ENCODE data around the gene DOCK7. TPM values are rescaled to one million over a fixed set of nuclear protein-coding genes. Genes with fewer than 3 reads are reported as not detected.

The DOCK7 gene
- polyA plus RNA-seq, 2 donors = 4.2 to 4.3 TPM

DNA sequence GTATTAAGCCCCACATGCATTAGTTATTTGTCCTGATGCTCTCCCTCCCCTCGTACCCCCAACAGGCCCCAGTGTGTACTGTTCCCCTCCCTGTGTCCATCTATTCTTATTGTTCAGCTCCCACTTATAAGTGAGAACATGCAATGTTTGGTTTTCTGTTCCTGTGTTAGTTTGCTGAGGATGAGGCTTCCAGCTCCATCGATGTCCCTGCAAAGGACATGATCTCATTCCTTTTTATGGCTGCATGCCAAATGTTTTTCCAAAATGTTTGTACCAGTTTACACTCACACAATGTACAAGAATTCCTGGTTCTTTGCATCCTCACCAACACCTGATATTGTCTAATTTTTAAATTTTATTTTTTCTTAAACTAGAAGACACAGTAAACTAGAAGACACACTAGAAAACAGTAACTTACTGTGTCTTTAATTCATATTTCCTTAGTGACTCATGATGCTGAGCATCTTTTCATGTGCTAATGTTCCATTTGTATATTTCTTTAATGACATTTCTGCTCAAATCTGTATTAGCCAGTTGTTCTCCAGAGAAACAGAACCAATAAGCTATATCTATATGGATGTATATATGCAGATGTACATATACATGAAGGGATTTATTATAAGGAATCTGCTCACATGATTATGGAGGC is 270.7 kb downstream of the DOCK7 start:
- no peaks in the 10 kb centered on the region for H3K36me3 ChIP-seq (ENCODE audit: control insufficient read depth in 2 of 2, insufficient read depth in 2 of 2, low read length in 1 of 2)
- no peaks in the 10 kb centered on the region for H3K4me1 ChIP-seq (ENCODE audit: control insufficient read depth in 2 of 2, insufficient read depth in 2 of 2, low read length in 1 of 2)
- H3K4me3 ChIP-seq (ENCODE audit: low read depth in 1 of 2, low read length in 2 of 2) = no peak overlapping the region
- 45 to 60% methylated on average over 2 of the region's 2 CpGs for WGBS, 2 donors
- H3K27ac ChIP-seq (ENCODE audit: low read depth in 2 of 2, low read length in 1 of 2) = no peak overlapping the region
- no peaks in the 10 kb centered on the region for H3K9me3 ChIP-seq (ENCODE audit: control insufficient read depth in 2 of 2, insufficient read depth in 1 of 2, low read depth in 1 of 2, low read length in 1 of 2)
- peaks cover 0 to 2% of the 10 kb centered on the region in 2 donors for H3K27me3 ChIP-seq (ENCODE audit: control insufficient read depth in 1 of 2, insufficient read depth in 2 of 2, low read length in 2 of 2)

DNA sequence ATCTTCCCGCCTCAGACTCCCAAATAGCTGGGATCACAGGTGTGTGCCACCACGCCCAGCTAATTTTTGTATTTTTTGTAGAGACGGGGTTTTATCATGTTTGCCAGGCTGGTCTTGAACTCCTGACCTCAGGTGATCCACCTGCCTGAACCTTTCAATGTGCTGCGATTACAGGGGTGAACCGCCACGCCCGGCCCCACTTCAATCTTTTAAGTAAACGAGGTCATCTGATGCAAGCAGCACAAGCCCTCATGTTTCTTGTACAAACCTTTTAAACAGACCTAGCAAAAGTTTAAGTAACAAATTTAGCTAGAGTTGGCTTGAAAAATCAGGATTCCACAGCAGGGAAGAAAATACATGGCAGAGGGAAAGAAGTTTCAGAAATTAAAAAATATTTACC is 272.5 kb downstream of the DOCK7 start:
- Histone ChIP-seq H3K9me3 (ENCODE audit: control insufficient read depth in 2 of 2, insufficient read depth in 1 of 2, low read depth in 1 of 2, low read length in 1 of 2) (no peaks in the 10 kb centered on the region), H3K4me3 (ENCODE audit: low read depth in 1 of 2, low read length in 2 of 2) (no peak overlapping the region), H3K4me1 (ENCODE audit: control insufficient read depth in 2 of 2, insufficient read depth in 2 of 2, low read length in 1 of 2) (no peaks in the 10 kb centered on the region), H3K27ac (ENCODE audit: low read depth in 2 of 2, low read length in 1 of 2) (no peak overlapping the region), H3K27me3 (ENCODE audit: control insufficient read depth in 1 of 2, insufficient read depth in 2 of 2, low read length in 2 of 2) (peaks cover 0 to 2% of the 10 kb centered on the region in 2 donors), H3K36me3 (ENCODE audit: control insufficient read depth in 2 of 2, insufficient read depth in 2 of 2, low read length in 1 of 2) (no peaks in the 10 kb centered on the region)
- WGBS, 2 donors = 71 to 84% methylated on average over 8 of the region's 8 CpGs

DNA sequence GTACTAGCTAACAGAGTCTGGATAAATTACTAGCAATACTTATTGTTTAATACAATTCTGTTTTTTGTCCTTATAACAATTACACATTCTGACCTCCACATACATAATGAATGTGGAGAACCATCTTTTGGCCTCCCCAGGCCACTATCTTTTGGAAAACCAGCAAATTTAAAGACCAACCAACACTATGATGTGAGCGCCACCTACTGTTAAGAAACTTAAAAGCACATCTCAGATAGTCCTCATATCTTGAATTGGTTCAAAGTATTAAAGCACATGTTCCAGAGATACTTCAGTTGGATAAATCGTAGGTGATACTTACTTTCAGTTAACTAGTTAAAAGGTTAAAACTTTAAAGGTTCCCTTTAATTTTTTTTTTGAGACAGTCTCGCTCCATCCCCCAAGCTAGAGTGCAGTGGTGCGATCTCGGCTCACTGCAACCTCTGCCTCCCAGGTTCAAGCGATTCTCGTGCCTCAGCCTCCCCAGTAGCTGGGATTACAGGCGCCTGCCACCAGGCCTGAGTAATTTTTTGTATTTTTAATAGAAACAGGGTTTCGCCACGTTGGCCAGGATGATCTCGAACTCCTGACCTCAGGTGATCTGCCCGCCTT is 280.7 kb downstream of the DOCK7 start:
- H3K9me3 ChIP-seq (ENCODE audit: control insufficient read depth in 2 of 2, insufficient read depth in 1 of 2, low read depth in 1 of 2, low read length in 1 of 2) = no peaks in the 10 kb centered on the region
- WGBS, 2 donors = 69 to 70% methylated on average over 12 of the region's 12 CpGs
- H3K27me3 ChIP-seq (ENCODE audit: control insufficient read depth in 1 of 2, insufficient read depth in 2 of 2, low read length in 2 of 2) = no peaks in the 10 kb centered on the region

DNA sequence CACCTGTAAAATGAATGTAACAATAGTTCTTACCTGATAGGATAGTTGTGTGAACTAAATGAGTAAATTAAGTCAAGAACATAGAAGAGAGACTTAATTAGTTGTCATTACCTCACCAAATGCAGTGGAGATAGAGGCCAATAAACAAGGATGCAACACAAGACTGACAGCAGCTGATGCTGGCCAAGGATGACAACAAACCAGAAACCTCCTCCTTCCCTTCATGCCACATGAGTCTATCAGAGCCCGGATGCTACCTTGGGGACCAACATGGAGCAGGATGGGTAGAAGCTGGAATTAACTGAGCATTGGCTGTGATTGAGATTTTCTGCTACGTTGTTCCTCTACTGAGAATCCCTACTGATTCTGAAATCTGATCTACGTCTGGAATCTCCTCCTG is 281.6 kb downstream of the DOCK7 start:
- Histone ChIP-seq H3K4me1 (ENCODE audit: control insufficient read depth in 2 of 2, insufficient read depth in 2 of 2, low read length in 1 of 2) (no peaks in the 10 kb centered on the region), H3K9me3 (ENCODE audit: control insufficient read depth in 2 of 2, insufficient read depth in 1 of 2, low read depth in 1 of 2, low read length in 1 of 2) (no peaks in the 10 kb centered on the region), H3K36me3 (ENCODE audit: control insufficient read depth in 2 of 2, insufficient read depth in 2 of 2, low read length in 1 of 2) (no peaks in the 10 kb centered on the region), H3K27me3 (ENCODE audit: control insufficient read depth in 1 of 2, insufficient read depth in 2 of 2, low read length in 2 of 2) (no peaks in the 10 kb centered on the region), H3K27ac (ENCODE audit: low read depth in 2 of 2, low read length in 1 of 2) (no peak overlapping the region), H3K4me3 (ENCODE audit: low read depth in 1 of 2, low read length in 2 of 2) (no peak overlapping the region)
- WGBS, 2 donors = 80 to 81% methylated on average over 3 of the region's 3 CpGs

More for the DNA sequence above, 280.7 kb downstream of the DOCK7 start:
- no peak overlapping the region for H3K27ac ChIP-seq (ENCODE audit: low read depth in 2 of 2, low read length in 1 of 2)
- H3K4me1 ChIP-seq (ENCODE audit: control insufficient read depth in 2 of 2, insufficient read depth in 2 of 2, low read length in 1 of 2) = no peaks in the 10 kb centered on the region
- no peaks in the 10 kb centered on the region for H3K36me3 ChIP-seq (ENCODE audit: control insufficient read depth in 2 of 2, insufficient read depth in 2 of 2, low read length in 1 of 2)
- H3K4me3 ChIP-seq (ENCODE audit: low read depth in 1 of 2, low read length in 2 of 2) = no peak overlapping the region

DNA sequence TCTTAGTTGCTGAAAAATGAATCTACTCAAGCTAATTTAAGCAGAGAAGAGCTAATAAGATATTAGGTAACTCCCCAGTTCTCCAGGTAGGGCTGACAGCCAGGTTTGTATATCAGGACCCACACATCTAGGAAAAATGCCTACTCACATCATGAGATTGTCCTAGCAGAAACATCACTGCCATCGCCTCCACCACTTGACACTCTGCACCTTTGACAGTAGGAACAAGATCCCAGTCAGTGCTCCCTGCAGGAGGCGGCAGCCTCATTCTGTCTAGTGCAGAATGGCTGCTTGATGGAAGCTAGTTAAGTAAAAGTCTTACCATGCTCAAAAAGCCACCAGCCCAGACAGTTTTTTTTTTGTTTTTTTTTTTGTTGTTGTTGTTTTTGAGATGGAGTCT is 282.9 kb downstream of the DOCK7 start:
- H3K4me1 ChIP-seq (ENCODE audit: control insufficient read depth in 2 of 2, insufficient read depth in 2 of 2, low read length in 1 of 2) = no peaks in the 10 kb centered on the region
- no peaks in the 10 kb centered on the region for H3K27me3 ChIP-seq (ENCODE audit: control insufficient read depth in 1 of 2, insufficient read depth in 2 of 2, low read length in 2 of 2)
- no peak overlapping the region for H3K27ac ChIP-seq (ENCODE audit: low read depth in 2 of 2, low read length in 1 of 2)
- H3K9me3 ChIP-seq (ENCODE audit: control insufficient read depth in 2 of 2, insufficient read depth in 1 of 2, low read depth in 1 of 2, low read length in 1 of 2) = no peaks in the 10 kb centered on the region
- no peak overlapping the region for H3K4me3 ChIP-seq (ENCODE audit: low read depth in 1 of 2, low read length in 2 of 2)
- no peaks in the 10 kb centered on the region for H3K36me3 ChIP-seq (ENCODE audit: control insufficient read depth in 2 of 2, insufficient read depth in 2 of 2, low read length in 1 of 2)
- 92 to 98% methylated on average over 2 of the region's 2 CpGs for WGBS, 2 donors

Other genes with a start within 250 kb of the DOCK7 start
- gene ANGPTL3, start 90.9 kb downstream of the DOCK7 start, polyA plus RNA-seq = not detected
- gene ATG4C, start 95.7 kb upstream of the DOCK7 start, polyA plus RNA-seq = 1 to 10 TPM; 1.7 to 3.0 TPM